Breast epithelium (tissue), 3 donors: Measurements from ENCODE around the gene ALG10B.

Experiments
- CTCF ChIP-seq, 3 donors: fragments of 450-650 bp; IDR thresholded peaks; one replicate each; pipeline ENCODE4 v1.5.1; 2016 to 2017; ENCODE audit warnings: antibody characterized with exemption in 3 of 3, mild to moderate bottlenecking in 3 of 3, moderate library complexity in 3 of 3
- POLR2A ChIP-seq: fragments of 450-650 bp; IDR thresholded peaks from one replicate; pipeline ENCODE4 v1.6.1; 2016; ENCODE audit warnings: antibody characterized with exemption, mild to moderate bottlenecking, moderate library complexity
- POLR2AphosphoS5 ChIP-seq, 3 donors: sonication (generic); formaldehyde crosslinking; IDR thresholded peaks; one replicate each; pipeline ENCODE4 v1.6.1; 2017; ENCODE audit warnings: antibody characterized with exemption in 3 of 3

GRCh38 chr12:38289396-38289795 is 27.2 kb upstream of the ALG10B start:
- TF ChIP-seq CTCF (IDR thresholded peaks at IDR 0.05) (no peak), POLR2AphosphoS5 (IDR thresholded peaks at IDR 0.05) (no peak), POLR2A (no peak)
